ENCODE measurements around the gene ZNF407.

The ZNF407 gene

GRCh38 chr18:75047240-75047961, 449.7 kb downstream of the ZNF407 start:
- H3K9me3 ChIP-seq (ENCODE audit: control insufficient read depth, low read length), result no peaks in the 10 kb centered on the region
- 87 to 94% methylated on average over 5 to 11 of the region's 12 CpGs for WGBS, 2 experiments (ENCODE audit: insufficient coverage in 2 of 2)
- H3K27ac ChIP-seq (ENCODE audit: low read depth, low read length, severe bottlenecking), result no peak overlapping the region
- H3K4me3 ChIP-seq (ENCODE audit: extremely low read depth, insufficient read depth, low read length, poor library complexity, severe bottlenecking), result no peak overlapping the region
- H3K36me3 ChIP-seq (ENCODE audit: control insufficient read depth, insufficient read depth, low read length), result no peaks in the 10 kb centered on the region
- H3K4me1 ChIP-seq (ENCODE audit: control insufficient read depth, insufficient read depth, low read length, poor library complexity, severe bottlenecking), result no peaks in the 10 kb centered on the region

GRCh38 chr18:75048776-75049454, 451.2 kb downstream of the ZNF407 start:
- no peaks in the 10 kb centered on the region for H3K4me1 ChIP-seq (ENCODE audit: control insufficient read depth, insufficient read depth, low read length, poor library complexity, severe bottlenecking)

GRCh38 chr18:75049455-75049789, 451.8 kb downstream of the ZNF407 start:
- no peaks in the 10 kb centered on the region for H3K36me3 ChIP-seq (ENCODE audit: control insufficient read depth, insufficient read depth, low read length)
- H3K27ac ChIP-seq (ENCODE audit: low read depth, low read length, severe bottlenecking), result no peak overlapping the region
- H3K4me3 ChIP-seq (ENCODE audit: extremely low read depth, insufficient read depth, low read length, poor library complexity, severe bottlenecking), result no peak overlapping the region
- 79 to 100% methylated on average over 2 to 4 of the region's 4 CpGs for WGBS, 2 experiments (ENCODE audit: insufficient coverage in 2 of 2)
- H3K4me1 ChIP-seq (ENCODE audit: control insufficient read depth, insufficient read depth, low read length, poor library complexity, severe bottlenecking), result no peaks in the 10 kb centered on the region
- no peaks in the 10 kb centered on the region for H3K9me3 ChIP-seq (ENCODE audit: control insufficient read depth, low read length)

More at GRCh38 chr18:75048776-75049454, 451.2 kb downstream of the ZNF407 start:
- WGBS, 2 experiments (ENCODE audit: insufficient coverage in 2 of 2), result 89 to 90% methylated on average over 5 to 10 of the region's 10 CpGs
- Histone ChIP-seq H3K4me3 (ENCODE audit: extremely low read depth, insufficient read depth, low read length, poor library complexity, severe bottlenecking) (no peak overlapping the region), H3K9me3 (ENCODE audit: control insufficient read depth, low read length) (no peaks in the 10 kb centered on the region), H3K27ac (ENCODE audit: low read depth, low read length, severe bottlenecking) (no peak overlapping the region), H3K36me3 (ENCODE audit: control insufficient read depth, insufficient read depth, low read length) (no peaks in the 10 kb centered on the region)

- no peak overlapping the region for H3K4me3 ChIP-seq (ENCODE audit: extremely low read depth, insufficient read depth, low read length, poor library complexity, severe bottlenecking)
- H3K36me3 ChIP-seq (ENCODE audit: control insufficient read depth, insufficient read depth, low read length), result no peaks in the 10 kb centered on the region
- H3K27ac ChIP-seq (ENCODE audit: low read depth, low read length, severe bottlenecking), result no peak overlapping the region
- H3K4me1 ChIP-seq (ENCODE audit: control insufficient read depth, insufficient read depth, low read length, poor library complexity, severe bottlenecking), result no peaks in the 10 kb centered on the region
- 84 to 100% methylated on average over 6 of the region's 9 CpGs for WGBS, 2 experiments (ENCODE audit: insufficient coverage in 2 of 2)
- H3K9me3 ChIP-seq (ENCODE audit: control insufficient read depth, low read length), result no peaks in the 10 kb centered on the region
Observed at GRCh38 chr18:75051757-75052156, 454.1 kb downstream of the ZNF407 start.

GRCh38 chr18:75052475-75052874, 454.8 kb downstream of the ZNF407 start:
- Histone ChIP-seq H3K36me3 (ENCODE audit: control insufficient read depth, insufficient read depth, low read length) (no peaks in the 10 kb centered on the region), H3K4me1 (ENCODE audit: control insufficient read depth, insufficient read depth, low read length, poor library complexity, severe bottlenecking) (no peaks in the 10 kb centered on the region), H3K4me3 (ENCODE audit: extremely low read depth, insufficient read depth, low read length, poor library complexity, severe bottlenecking) (no peak overlapping the region), H3K27ac (ENCODE audit: low read depth, low read length, severe bottlenecking) (no peak overlapping the region), H3K9me3 (ENCODE audit: control insufficient read depth, low read length) (no peaks in the 10 kb centered on the region)
- WGBS, 2 experiments (ENCODE audit: insufficient coverage in 2 of 2), result 90 to 99% methylated on average over 9 to 10 of the region's 13 CpGs

- 87 to 92% methylated on average over 7 to 8 of the region's 9 CpGs for WGBS, 2 experiments (ENCODE audit: insufficient coverage in 2 of 2)
- no peaks in the 10 kb centered on the region for H3K4me1 ChIP-seq (ENCODE audit: control insufficient read depth, insufficient read depth, low read length, poor library complexity, severe bottlenecking)
Observed at GRCh38 chr18:75053028-75053629, 455.5 kb downstream of the ZNF407 start.

GRCh38 chr18:75054046-75054445, 456.4 kb downstream of the ZNF407 start:
- Histone ChIP-seq H3K4me1 (ENCODE audit: control insufficient read depth, insufficient read depth, low read length, poor library complexity, severe bottlenecking) (no peaks in the 10 kb centered on the region), H3K36me3 (ENCODE audit: control insufficient read depth, insufficient read depth, low read length) (no peaks in the 10 kb centered on the region), H3K4me3 (ENCODE audit: extremely low read depth, insufficient read depth, low read length, poor library complexity, severe bottlenecking) (no peak overlapping the region), H3K9me3 (ENCODE audit: control insufficient read depth, low read length) (no peaks in the 10 kb centered on the region), H3K27ac (ENCODE audit: low read depth, low read length, severe bottlenecking) (no peak overlapping the region)
- WGBS, 2 experiments (ENCODE audit: insufficient coverage in 2 of 2), result 97 to 100% methylated on average over 3 to 6 of the region's 7 CpGs

More at GRCh38 chr18:75053028-75053629, 455.5 kb downstream of the ZNF407 start:
- no peaks in the 10 kb centered on the region for H3K9me3 ChIP-seq (ENCODE audit: control insufficient read depth, low read length)
- no peak overlapping the region for H3K27ac ChIP-seq (ENCODE audit: low read depth, low read length, severe bottlenecking)
- H3K36me3 ChIP-seq (ENCODE audit: control insufficient read depth, insufficient read depth, low read length), result no peaks in the 10 kb centered on the region
- H3K4me3 ChIP-seq (ENCODE audit: extremely low read depth, insufficient read depth, low read length, poor library complexity, severe bottlenecking), result no peak overlapping the region

- Histone ChIP-seq H3K27ac (ENCODE audit: low read depth, low read length, severe bottlenecking) (no peak overlapping the region), H3K9me3 (ENCODE audit: control insufficient read depth, low read length) (no peaks in the 10 kb centered on the region), H3K4me3 (ENCODE audit: extremely low read depth, insufficient read depth, low read length, poor library complexity, severe bottlenecking) (no peak overlapping the region), H3K36me3 (ENCODE audit: control insufficient read depth, insufficient read depth, low read length) (no peaks in the 10 kb centered on the region), H3K4me1 (ENCODE audit: control insufficient read depth, insufficient read depth, low read length, poor library complexity, severe bottlenecking) (no peaks in the 10 kb centered on the region)
- WGBS, 2 experiments (ENCODE audit: insufficient coverage in 2 of 2), result 88 to 100% methylated on average over 4 of the region's 5 CpGs
Observed at GRCh38 chr18:75054611-75055010, 456.9 kb downstream of the ZNF407 start.

GRCh38 chr18:75057169-75057960, 459.7 kb downstream of the ZNF407 start:
- H3K4me3 ChIP-seq (ENCODE audit: extremely low read depth, insufficient read depth, low read length, poor library complexity, severe bottlenecking), result no peak overlapping the region
- H3K4me1 ChIP-seq (ENCODE audit: control insufficient read depth, insufficient read depth, low read length, poor library complexity, severe bottlenecking), result no peaks in the 10 kb centered on the region
- H3K36me3 ChIP-seq (ENCODE audit: control insufficient read depth, insufficient read depth, low read length), result no peaks in the 10 kb centered on the region
- H3K27ac ChIP-seq (ENCODE audit: low read depth, low read length, severe bottlenecking), result no peak overlapping the region
- 83 to 92% methylated on average over 4 to 7 of the region's 10 CpGs for WGBS, 2 experiments (ENCODE audit: insufficient coverage in 2 of 2)
- no peaks in the 10 kb centered on the region for H3K9me3 ChIP-seq (ENCODE audit: control insufficient read depth, low read length)

GRCh38 chr18:75060185-75060584, 462.5 kb downstream of the ZNF407 start:
- peaks cover 3% of the 10 kb centered on the region for H3K36me3 ChIP-seq (ENCODE audit: control insufficient read depth, insufficient read depth, low read length)
- 96 to 100% methylated on average over 7 to 13 of the region's 21 CpGs for WGBS, 2 experiments (ENCODE audit: insufficient coverage in 2 of 2)
- H3K27ac ChIP-seq (ENCODE audit: low read depth, low read length, severe bottlenecking), result no peak overlapping the region
- H3K4me1 ChIP-seq (ENCODE audit: control insufficient read depth, insufficient read depth, low read length, poor library complexity, severe bottlenecking), result no peaks in the 10 kb centered on the region
- no peak overlapping the region for H3K4me3 ChIP-seq (ENCODE audit: extremely low read depth, insufficient read depth, low read length, poor library complexity, severe bottlenecking)
- H3K9me3 ChIP-seq (ENCODE audit: control insufficient read depth, low read length), result no peaks in the 10 kb centered on the region

Measured in mesodermal cell (in vitro differentiated cells).